Measurements from ENCODE around the gene FANCC. TPM values are rescaled to one million over a fixed set of nuclear protein-coding genes. Genes with fewer than 3 reads are reported as not detected.

FANCC gene
- total RNA-seq, 1 experiment from 2014 or later: 19.4 TPM

GRCh38 chr9:95350266-95350665 lies 32.8 kb upstream of the FANCC start:
- POLR2A ChIA-PET: no interaction called here
- H3K27me3 ChIP-seq (ENCODE audit: insufficient read depth, low read length): no peaks in the 10 kb centered on the region
- H3K9me2 ChIP-seq (ENCODE audit: insufficient read depth): no peaks in the 10 kb centered on the region
- TF ChIP-seq ZNF274 (IDR thresholded peaks at IDR 0.05; ENCODE audit: low read depth, low read length): no peak
- TF ChIP-seq TCF7L2 (IDR thresholded peaks at IDR 0.05; ENCODE audit: borderline replicate concordance, extremely low read depth, insufficient read depth, insufficient read length): no peak
- no peak for TF ChIP-seq SRF (IDR thresholded peaks at IDR 0.05; ENCODE audit: low read depth)
- ATAC-seq: no peak
- BruUV-seq (replicated peaks): no TSS peak
- RAD21 ChIA-PET (ENCODE audit: low non-redundant PET in 1 of 2, low total read pairs in 2 of 2, uncharacterized antibody in 2 of 2, unreplicated experiment in 2 of 2): no interaction called here
- intact Hi-C loops (cut with micrococcal nuclease): no loop called here
- H3K4me1 ChIP-seq (ENCODE audit: control insufficient read depth in 1 of 2, insufficient read depth in 2 of 2, low read length in 2 of 2): no peaks in the 10 kb centered on the region
- CTCF ChIA-PET: no interaction called here
- H3K27ac ChIP-seq (ENCODE audit: low read depth, low read length): no peak overlapping the region
- no peak for DNase-seq (ENCODE audit: low read depth, low spot score)
- no peak overlapping the region for H3K4me2 ChIP-seq (ENCODE audit: low read length)
- no peaks in the 10 kb centered on the region for H3K79me2 ChIP-seq (ENCODE audit: insufficient read depth, low read length)
- H3K9ac ChIP-seq (ENCODE audit: low read length): no peak overlapping the region
- no peak overlapping the region for H2AFZ ChIP-seq (ENCODE audit: low read depth, low read length, poor library complexity, severe bottlenecking)
- H4K20me1 ChIP-seq (ENCODE audit: insufficient read depth): no peaks in the 10 kb centered on the region
- no peaks in the 10 kb centered on the region for H3K36me3 ChIP-seq (ENCODE audit: control insufficient read depth in 1 of 2, insufficient read depth in 2 of 2, low read length in 2 of 2)
- H3K4me3 ChIP-seq (replicated peaks in 1 of 2; ENCODE audit: low read depth in 1 of 2, low read length in 2 of 2): no peak overlapping the region
- no peaks in the 10 kb centered on the region for H3K9me3 ChIP-seq (ENCODE audit: control insufficient read depth in 1 of 2, insufficient read depth in 1 of 2, low read depth in 1 of 2, low read length in 2 of 2)

GRCh38 chr9:95349091-95350038 lies 31.9 kb upstream of the FANCC start:
- intact Hi-C loops (cut with micrococcal nuclease): no loop called here
- BruUV-seq (replicated peaks): no TSS peak
- TF ChIP-seq, protein P1, sequence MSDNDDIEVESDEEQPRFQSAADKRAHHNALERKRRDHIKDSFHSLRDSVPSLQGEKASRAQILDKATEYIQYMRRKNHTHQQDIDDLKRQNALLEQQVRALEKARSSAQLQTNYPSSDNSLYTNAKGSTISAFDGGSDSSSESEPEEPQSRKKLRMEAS (IDR thresholded peaks at IDR 0.05): no peak
- no peak for TF ChIP-seq SIN3A (IDR thresholded peaks at IDR 0.05; ENCODE audit: low read depth)
- TF ChIP-seq ZNF274 (IDR thresholded peaks at IDR 0.05; ENCODE audit: low read depth, low read length): no peak
- TF ChIP-seq EZH2 (IDR thresholded peaks at IDR 0.05): no peak
- no peak for TF ChIP-seq FOSL1 (IDR thresholded peaks at IDR 0.05; ENCODE audit: low read depth)
- no peak for TF ChIP-seq RAD21 (IDR thresholded peaks at IDR 0.05; ENCODE audit: low read depth)
- no peak for TF ChIP-seq YY1 (IDR thresholded peaks at IDR 0.05; ENCODE audit: extremely low read depth, insufficient replicate concordance, low read depth, low read length)
- no peak for TF ChIP-seq POLR2AphosphoS5 (IDR thresholded peaks at IDR 0.05; ENCODE audit: low read depth, low read length)
- no peak for TF ChIP-seq CTCF (IDR thresholded peaks at IDR 0.05 in 2 of 3, conservative IDR thresholded peaks at IDR 0.05 in 1 of 3; ENCODE audit: borderline replicate concordance in 1 of 3, insufficient read depth in 1 of 3, low read depth in 2 of 3, low read length in 2 of 3)
- no peak for TF ChIP-seq EGR1 (IDR thresholded peaks at IDR 0.05; ENCODE audit: low read depth)
- TF ChIP-seq CEBPB (IDR thresholded peaks at IDR 0.05; ENCODE audit: low read depth): no peak
- no peak for TF ChIP-seq JUND (IDR thresholded peaks at IDR 0.05)

More at GRCh38 chr9:95349091-95350038, 31.9 kb upstream of the FANCC start:
- H3K4me2 ChIP-seq (ENCODE audit: low read length): no peak overlapping the region
- ATAC-seq: no peak
- RAD21 ChIA-PET (ENCODE audit: low non-redundant PET in 1 of 2, low total read pairs in 2 of 2, uncharacterized antibody in 2 of 2, unreplicated experiment in 2 of 2): no interaction called here
- H3K4me1 ChIP-seq (ENCODE audit: control insufficient read depth in 1 of 2, insufficient read depth in 2 of 2, low read length in 2 of 2): no peaks in the 10 kb centered on the region
- CTCF ChIA-PET: interaction anchor here (0.8 kb wide), 1 partner anchor 13 kb away, joined by 3 read pairs; no protein-coding TSS in a partner anchor
- no peaks in the 10 kb centered on the region for H3K9me3 ChIP-seq (ENCODE audit: control insufficient read depth in 1 of 2, insufficient read depth in 1 of 2, low read depth in 1 of 2, low read length in 2 of 2)
- no peak overlapping the region for H2AFZ ChIP-seq (ENCODE audit: low read depth, low read length, poor library complexity, severe bottlenecking)
- no peak for DNase-seq (ENCODE audit: low read depth, low spot score)
- H3K36me3 ChIP-seq (ENCODE audit: control insufficient read depth in 1 of 2, insufficient read depth in 2 of 2, low read length in 2 of 2): no peaks in the 10 kb centered on the region
- no peak overlapping the region for H3K4me3 ChIP-seq (replicated peaks in 1 of 2; ENCODE audit: low read depth in 1 of 2, low read length in 2 of 2)
- no peak overlapping the region for H3K9ac ChIP-seq (ENCODE audit: low read length)
- H3K79me2 ChIP-seq (ENCODE audit: insufficient read depth, low read length): no peaks in the 10 kb centered on the region
- no peaks in the 10 kb centered on the region for H4K20me1 ChIP-seq (ENCODE audit: insufficient read depth)
- H3K27ac ChIP-seq (ENCODE audit: low read depth, low read length): no peak overlapping the region
- POLR2A ChIA-PET: no interaction called here
- H3K9me2 ChIP-seq (ENCODE audit: insufficient read depth): no peaks in the 10 kb centered on the region
- no peaks in the 10 kb centered on the region for H3K27me3 ChIP-seq (ENCODE audit: insufficient read depth, low read length)
